ENCODE measurements around the gene PELI2. TPM values are rescaled to one million over a fixed set of nuclear protein-coding genes. Genes with fewer than 3 reads are reported as not detected.
A peak's percentile ranks its signal among the peaks of the same experiment; 100 is the strongest.

The PELI2 gene
- total RNA-seq, 3 donors from 2014 or later, result 14.3 to 33.4 (median 30.8) TPM

GRCh38 chr14:56085471-56085870, 32.7 kb upstream of the PELI2 start:
- no peak for ATAC-seq
- DNase-seq, result no peak

DNA sequence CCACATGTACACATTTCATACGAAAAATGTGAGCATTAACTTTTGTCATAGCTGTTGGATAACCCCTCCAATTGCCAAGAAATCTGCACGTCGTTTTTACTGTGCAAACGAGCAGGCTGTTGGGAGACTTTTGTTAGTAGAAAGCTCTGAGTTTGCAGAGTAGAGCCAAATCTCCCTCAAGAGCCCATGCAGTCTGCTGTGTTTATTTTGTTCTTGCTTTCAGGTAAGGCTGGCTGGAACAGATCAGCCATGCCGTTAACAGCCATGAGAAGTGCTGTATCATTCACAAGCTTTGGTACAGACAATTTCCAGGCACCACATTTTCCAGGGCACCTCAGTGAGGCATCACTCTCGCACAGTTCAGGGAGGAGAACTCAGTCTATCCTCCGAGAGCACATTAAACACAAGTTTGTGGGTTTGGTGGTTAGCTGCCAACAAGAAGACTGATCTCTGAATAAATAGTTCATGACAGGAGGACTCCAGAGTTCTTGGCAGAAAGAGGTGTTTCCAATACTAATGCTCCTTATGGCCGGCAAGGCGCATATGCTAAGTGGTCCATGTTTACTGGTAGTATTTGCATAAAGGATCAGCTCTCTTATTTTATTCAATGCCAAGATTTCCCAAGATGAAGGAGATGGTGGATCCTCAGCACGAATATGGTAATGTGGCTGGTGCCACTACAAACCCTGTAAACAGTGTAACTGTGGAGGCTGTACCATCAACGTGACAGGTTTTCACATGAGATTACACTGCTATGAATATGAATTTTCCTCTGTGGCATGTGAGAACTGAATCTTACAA, 30.3 kb upstream of the PELI2 start:
- intact Hi-C loops (cut with DNase I, micrococcal nuclease), result no loop called here

More at GRCh38 chr14:56085471-56085870, 32.7 kb upstream of the PELI2 start:
- intact Hi-C loops (cut with DNase I, micrococcal nuclease), result no loop called here
- Histone ChIP-seq H3K4me1 (ENCODE audit: low read depth) (no peaks in the 10 kb centered on the region), H3K4me3 (no peak overlapping the region), H3K36me3 (ENCODE audit: low read depth) (no peaks in the 10 kb centered on the region), H3K9me3 (no peaks in the 10 kb centered on the region)
- TF ChIP-seq CTCF (IDR thresholded peaks at IDR 0.05), result no peak

GRCh38 chr14:56088941-56089340, 29.3 kb upstream of the PELI2 start:
- Histone ChIP-seq H3K4me1 (ENCODE audit: low read depth) (no peaks in the 10 kb centered on the region), H3K9me3 (no peaks in the 10 kb centered on the region), H3K36me3 (ENCODE audit: low read depth) (no peaks in the 10 kb centered on the region), H3K4me3 (no peak overlapping the region)
- no peak for ATAC-seq
- peak in 1 of 3 donors; percentile 10 for DNase-seq
- intact Hi-C loops (cut with DNase I, micrococcal nuclease), result no loop called here
- TF ChIP-seq CTCF (IDR thresholded peaks at IDR 0.05), result no peak

More for the DNA sequence above, 30.3 kb upstream of the PELI2 start:
- DNase-seq (no peak), ATAC-seq (no peak)
- Histone ChIP-seq H3K4me1 (ENCODE audit: low read depth) (no peaks in the 10 kb centered on the region), H3K36me3 (ENCODE audit: low read depth) (no peaks in the 10 kb centered on the region), H3K9me3 (no peaks in the 10 kb centered on the region), H3K4me3 (no peak overlapping the region)
- TF ChIP-seq CTCF (IDR thresholded peaks at IDR 0.05), result no peak

GRCh38 chr14:56092763-56093162, 25.4 kb upstream of the PELI2 start:
- Histone ChIP-seq H3K9me3 (no peaks in the 10 kb centered on the region), H3K4me1 (ENCODE audit: low read depth) (no peaks in the 10 kb centered on the region), H3K36me3 (ENCODE audit: low read depth) (no peaks in the 10 kb centered on the region), H3K4me3 (no peak overlapping the region)
- DNase-seq, result no peak
- no peak for TF ChIP-seq CTCF (IDR thresholded peaks at IDR 0.05)
- intact Hi-C loops (cut with DNase I, micrococcal nuclease), result no loop called here
- ATAC-seq, result no peak

GRCh38 chr14:56094076-56094475, 24.1 kb upstream of the PELI2 start:
- intact Hi-C loops (cut with DNase I, micrococcal nuclease), result no loop called here
- no peak overlapping the region for H3K4me3 ChIP-seq
- ATAC-seq (no peak), DNase-seq (no peak)
- TF ChIP-seq CTCF (IDR thresholded peaks at IDR 0.05), result no peak
- H3K4me1 ChIP-seq (ENCODE audit: low read depth), result no peaks in the 10 kb centered on the region
- H3K9me3 ChIP-seq, result no peaks in the 10 kb centered on the region
- H3K36me3 ChIP-seq (ENCODE audit: low read depth), result no peaks in the 10 kb centered on the region

Data from mucosa of descending colon (tissue), 3 donors.